DND-41 (cell line): ENCODE measurements around the gene CCDC91.

ENCODE experiments used
- ATAC-seq: fragments of 200-7000 bp; cut with Tn5 transposase; 3 replicates; pipeline ENCODE4 v1.9.1; 2021; ENCODE audit warnings: low read depth; ENCODE audit not compliant: insufficient read depth
- DNase-seq: peaks from one replicate; pipeline ENCODE4 v3.0.0-alpha.2; 2020
- H2AFZ ChIP-seq: 2 replicates; pipeline ENCODE4 v1.6.0; 2012; ENCODE audit warnings: low read depth, low read length
- H3K27ac ChIP-seq: 2 replicates; pipeline ENCODE4 v1.5.1; 2012; ENCODE audit warnings: low read length, inconsistent platforms
- H3K27me3 ChIP-seq: fragments of 200-600 bp; sonication (generic); 2 replicates; pipeline ENCODE4 v1.6.0; 2012; ENCODE audit warnings: low read length, mild to moderate bottlenecking, inconsistent platforms; ENCODE audit not compliant: insufficient read depth, poor library complexity
- H3K36me3 ChIP-seq: 2 replicates; pipeline ENCODE4 v1.5.1; 2012; ENCODE audit warnings: low read length, inconsistent platforms; ENCODE audit not compliant: insufficient read depth
- H3K4me1 ChIP-seq: 2 replicates; pipeline ENCODE4 v1.5.1; 2012; ENCODE audit warnings: mild to moderate bottlenecking, low read length; ENCODE audit not compliant: insufficient read depth
- H3K4me2 ChIP-seq: 2 replicates; pipeline ENCODE4 v1.6.0; 2012; ENCODE audit warnings: mild to moderate bottlenecking, moderate library complexity, low read length, inconsistent platforms; ENCODE audit not compliant: insufficient read depth
- H3K4me3 ChIP-seq, 2 experiments: fragments of 200-600 bp in 1 of 2; shearing (Covaris generic) in 1 of 2; 2 replicates each; pipeline ENCODE4 v1.5.1; 2012 to 2016; ENCODE audit warnings: inconsistent platforms in 2 of 2, low read length in 2 of 2, mild to moderate bottlenecking in 2 of 2, low read depth in 1 of 2, moderate library complexity in 1 of 2
- H3K79me2 ChIP-seq: 2 replicates; pipeline ENCODE4 v1.6.0; 2012; ENCODE audit warnings: low read length, inconsistent platforms; ENCODE audit not compliant: insufficient read depth
- H3K9ac ChIP-seq: 2 replicates; pipeline ENCODE4 v1.6.0; 2012; ENCODE audit warnings: low read depth, mild to moderate bottlenecking, inconsistent platforms, low read length, moderate library complexity
- H3K9me3 ChIP-seq: 2 replicates; pipeline ENCODE4 v1.5.1; 2012; ENCODE audit warnings: low read length, moderate library complexity, mild to moderate bottlenecking, inconsistent platforms; ENCODE audit not compliant: insufficient read depth, severe bottlenecking
- H4K20me1 ChIP-seq: 2 replicates; pipeline ENCODE4 v1.6.0; 2012; ENCODE audit warnings: low read length; ENCODE audit not compliant: insufficient read depth
- EZH2 ChIP-seq: IDR thresholded peaks from 3 replicates; pipeline ENCODE4 v1.6.1; 2012; ENCODE audit warnings: borderline replicate concordance, low read depth, mild to moderate bottlenecking, moderate library complexity, low read length, inconsistent platforms; ENCODE audit not compliant: severe bottlenecking
- TF ChIP-seq, protein P1 (sequence below): IDR thresholded peaks from 2 replicates; pipeline ENCODE4 v1.5.1; 2012; ENCODE audit warnings: borderline replicate concordance, low read length, moderate library complexity, mild to moderate bottlenecking; ENCODE audit not compliant: poor library complexity, severe bottlenecking; ENCODE audit errors: extremely low read depth

The CCDC91 gene

DNA sequence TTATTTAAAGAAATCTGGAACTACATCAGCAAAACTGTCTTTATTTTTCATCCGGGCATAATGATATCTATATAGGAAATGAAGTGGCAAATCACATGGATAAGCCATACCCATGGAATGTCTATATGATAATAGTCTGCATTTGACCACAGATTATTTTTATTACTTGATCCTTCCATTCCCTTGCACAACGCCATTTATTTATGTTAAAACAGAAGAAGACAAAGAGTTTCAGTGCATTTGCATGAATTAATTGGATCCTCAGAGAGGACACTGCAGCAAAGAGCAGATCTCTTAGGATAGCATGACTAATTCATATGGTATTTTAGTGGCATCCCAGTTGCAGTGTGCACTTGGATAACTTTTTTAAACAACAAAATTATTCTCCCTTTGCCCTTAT, 345.0 kb downstream of the CCDC91 start:
- Histone ChIP-seq H2AFZ (no peak overlapping the region), H3K9ac (no peak overlapping the region), H3K4me2 (no peak overlapping the region), H3K4me3 (no peak overlapping the region), H4K20me1 (no peaks in the 10 kb centered on the region), H3K27ac (no peak overlapping the region), H3K9me3 (no peaks in the 10 kb centered on the region), H3K27me3 (no peaks in the 10 kb centered on the region), H3K79me2 (no peaks in the 10 kb centered on the region), H3K4me1 (no peaks in the 10 kb centered on the region), H3K36me3 (no peaks in the 10 kb centered on the region)
- DNase-seq (no peak), ATAC-seq (no peak)
- TF ChIP-seq EZH2: no peak
- TF ChIP-seq, protein P1, sequence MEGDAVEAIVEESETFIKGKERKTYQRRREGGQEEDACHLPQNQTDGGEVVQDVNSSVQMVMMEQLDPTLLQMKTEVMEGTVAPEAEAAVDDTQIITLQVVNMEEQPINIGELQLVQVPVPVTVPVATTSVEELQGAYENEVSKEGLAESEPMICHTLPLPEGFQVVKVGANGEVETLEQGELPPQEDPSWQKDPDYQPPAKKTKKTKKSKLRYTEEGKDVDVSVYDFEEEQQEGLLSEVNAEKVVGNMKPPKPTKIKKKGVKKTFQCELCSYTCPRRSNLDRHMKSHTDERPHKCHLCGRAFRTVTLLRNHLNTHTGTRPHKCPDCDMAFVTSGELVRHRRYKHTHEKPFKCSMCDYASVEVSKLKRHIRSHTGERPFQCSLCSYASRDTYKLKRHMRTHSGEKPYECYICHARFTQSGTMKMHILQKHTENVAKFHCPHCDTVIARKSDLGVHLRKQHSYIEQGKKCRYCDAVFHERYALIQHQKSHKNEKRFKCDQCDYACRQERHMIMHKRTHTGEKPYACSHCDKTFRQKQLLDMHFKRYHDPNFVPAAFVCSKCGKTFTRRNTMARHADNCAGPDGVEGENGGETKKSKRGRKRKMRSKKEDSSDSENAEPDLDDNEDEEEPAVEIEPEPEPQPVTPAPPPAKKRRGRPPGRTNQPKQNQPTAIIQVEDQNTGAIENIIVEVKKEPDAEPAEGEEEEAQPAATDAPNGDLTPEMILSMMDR: no peak

DNA sequence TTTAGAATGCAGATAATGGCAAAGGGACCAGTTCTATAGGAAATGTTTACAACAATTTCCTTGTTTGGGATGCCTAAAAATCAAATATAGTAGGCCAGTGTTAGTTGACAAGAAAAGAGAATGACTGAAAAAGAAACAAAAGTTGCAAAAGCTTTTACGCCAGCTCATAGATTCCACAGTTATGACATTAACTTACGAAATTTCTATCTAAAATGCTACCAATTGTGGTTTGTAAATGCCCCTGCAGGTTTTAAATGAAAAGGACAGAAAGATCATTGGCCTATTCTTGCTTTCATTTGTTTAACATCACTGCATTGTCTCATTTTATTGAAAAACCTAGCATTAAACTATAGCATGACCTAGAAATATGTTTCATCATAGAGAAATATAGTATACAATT, 345.8 kb downstream of the CCDC91 start:
- no peak for DNase-seq
- Histone ChIP-seq H3K27me3 (no peaks in the 10 kb centered on the region), H3K4me1 (no peaks in the 10 kb centered on the region), H3K4me3 (no peak overlapping the region), H3K4me2 (no peak overlapping the region), H3K79me2 (no peaks in the 10 kb centered on the region), H3K9ac (no peak overlapping the region), H4K20me1 (no peaks in the 10 kb centered on the region), H2AFZ (no peak overlapping the region), H3K36me3 (no peaks in the 10 kb centered on the region), H3K27ac (no peak overlapping the region), H3K9me3 (no peaks in the 10 kb centered on the region)
- ATAC-seq: no peak
- TF ChIP-seq, protein P1: no peak
- TF ChIP-seq EZH2: no peak

DNA sequence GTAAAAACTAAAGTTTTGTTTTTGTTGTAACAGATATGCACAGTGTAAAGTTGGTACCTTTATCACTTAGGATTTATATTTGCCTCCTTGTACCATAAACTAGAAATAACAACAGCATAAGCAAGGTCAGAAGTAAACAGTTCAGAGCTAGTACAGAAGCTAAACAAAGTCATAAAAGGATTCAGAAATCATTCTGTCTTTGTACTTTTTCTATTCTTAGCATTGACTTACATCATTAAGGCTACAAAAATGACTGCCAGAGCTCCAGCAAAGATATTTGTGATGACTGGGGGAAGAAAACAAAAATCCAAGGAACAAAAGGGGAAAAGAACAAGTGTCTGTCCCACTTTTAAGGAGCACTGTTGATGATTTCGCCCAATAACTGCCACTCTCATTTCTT, 347.2 kb downstream of the CCDC91 start:
- no peak for ATAC-seq

More for the DNA sequence above, 347.2 kb downstream of the CCDC91 start:
- no peaks in the 10 kb centered on the region for H4K20me1 ChIP-seq
- H3K4me1 ChIP-seq: no peaks in the 10 kb centered on the region
- no peak overlapping the region for H2AFZ ChIP-seq
- H3K9me3 ChIP-seq: no peaks in the 10 kb centered on the region
- no peaks in the 10 kb centered on the region for H3K79me2 ChIP-seq
- TF ChIP-seq EZH2: no peak
- TF ChIP-seq, protein P1: no peak
- DNase-seq: no peak
- no peaks in the 10 kb centered on the region for H3K27me3 ChIP-seq
- no peak overlapping the region for H3K27ac ChIP-seq
- no peaks in the 10 kb centered on the region for H3K36me3 ChIP-seq
- no peak overlapping the region for H3K4me2 ChIP-seq
- H3K9ac ChIP-seq: no peak overlapping the region
- no peak overlapping the region for H3K4me3 ChIP-seq
